ENCODE measurements around the gene HS3ST1. TPM values are rescaled to one million over a fixed set of nuclear protein-coding genes. Genes with fewer than 3 reads are reported as not detected.

The HS3ST1 gene
- total RNA-seq, 2 experiments from 2014 or later, result not detected

DNA sequence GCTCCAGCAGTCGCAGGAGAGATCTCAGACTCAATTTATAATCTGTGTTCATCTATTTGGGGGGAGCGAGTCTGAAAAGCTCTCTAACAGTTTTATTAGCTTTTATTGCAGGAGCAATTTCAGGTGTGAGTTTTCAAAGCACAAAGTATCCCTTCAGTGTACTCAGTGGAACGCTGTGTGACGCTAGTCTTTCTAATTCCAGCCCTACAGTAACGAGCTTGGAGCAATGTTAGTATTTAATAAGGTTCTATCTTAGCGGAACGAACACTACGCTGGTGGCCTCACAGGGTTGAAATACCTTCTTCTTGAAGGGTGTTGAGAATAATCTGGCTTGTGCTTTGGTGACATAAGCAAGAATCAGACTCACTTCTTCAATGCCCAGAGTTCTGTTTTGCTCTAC, 8.4 kb downstream of the HS3ST1 start:
- CTCF ChIA-PET, result interaction anchor here (1.0 kb wide), 1 partner anchor 10 kb away, joined by 3 read pairs; no protein-coding TSS in a partner anchor

DNA sequence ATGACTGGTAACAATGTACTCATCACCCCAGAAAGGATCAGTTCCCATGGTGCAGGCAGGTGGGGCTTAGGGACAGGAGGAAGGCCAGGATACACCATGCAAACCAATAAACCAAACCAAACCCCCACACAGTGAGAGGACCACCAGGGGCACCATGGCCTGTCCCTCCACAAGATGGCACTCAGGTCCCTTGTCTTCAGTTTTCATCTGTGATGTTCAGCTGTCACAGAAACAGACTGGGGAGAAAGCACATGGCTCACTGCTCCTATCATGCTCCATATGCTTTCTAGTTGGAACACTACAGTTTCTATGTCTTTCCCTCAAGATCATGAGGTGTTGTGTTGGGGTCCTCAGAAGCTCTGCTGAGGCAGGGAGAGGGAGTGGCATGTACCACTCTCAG, 10.1 kb downstream of the HS3ST1 start:
- peak in 4 of 14 experiments; percentile 17 to 38 (median 22) for DNase-seq
- H3K4me3 Mint-ChIP-seq, result no peak overlapping the region

More for the DNA sequence above, 8.4 kb downstream of the HS3ST1 start:
- Histone ChIP-seq H3K4me1 (ENCODE audit: insufficient read depth, low read length) (no peaks in the 10 kb centered on the region), H3K36me3 (ENCODE audit: insufficient read depth, low read length) (no peaks in the 10 kb centered on the region), H3K27me3 (ENCODE audit: control insufficient read depth in 1 of 2, insufficient read depth in 2 of 2, low read length in 2 of 2) (no peaks in the 10 kb centered on the region), H3K4me3 (ENCODE audit: low read length) (no peak overlapping the region), H3K27ac (ENCODE audit: low read depth in 1 of 2, low read length in 2 of 2) (no peak overlapping the region), H3K9me3 (ENCODE audit: control insufficient read depth in 1 of 2, insufficient read depth in 1 of 2, low read length in 2 of 2) (no peaks in the 10 kb centered on the region)
- POLR2A ChIA-PET, result no interaction called here
- Mint-ChIP-seq H3K4me1 (ENCODE audit: low read depth) (no peaks in the 10 kb centered on the region), H3K4me3 (no peak overlapping the region), H3K9me3 (no peaks in the 10 kb centered on the region), H3K36me3 (ENCODE audit: low read depth) (no peaks in the 10 kb centered on the region), H3K27ac (no peak overlapping the region), H3K27me3 (peaks cover 5% of the 10 kb centered on the region)
- TF ChIP-seq, protein P1, sequence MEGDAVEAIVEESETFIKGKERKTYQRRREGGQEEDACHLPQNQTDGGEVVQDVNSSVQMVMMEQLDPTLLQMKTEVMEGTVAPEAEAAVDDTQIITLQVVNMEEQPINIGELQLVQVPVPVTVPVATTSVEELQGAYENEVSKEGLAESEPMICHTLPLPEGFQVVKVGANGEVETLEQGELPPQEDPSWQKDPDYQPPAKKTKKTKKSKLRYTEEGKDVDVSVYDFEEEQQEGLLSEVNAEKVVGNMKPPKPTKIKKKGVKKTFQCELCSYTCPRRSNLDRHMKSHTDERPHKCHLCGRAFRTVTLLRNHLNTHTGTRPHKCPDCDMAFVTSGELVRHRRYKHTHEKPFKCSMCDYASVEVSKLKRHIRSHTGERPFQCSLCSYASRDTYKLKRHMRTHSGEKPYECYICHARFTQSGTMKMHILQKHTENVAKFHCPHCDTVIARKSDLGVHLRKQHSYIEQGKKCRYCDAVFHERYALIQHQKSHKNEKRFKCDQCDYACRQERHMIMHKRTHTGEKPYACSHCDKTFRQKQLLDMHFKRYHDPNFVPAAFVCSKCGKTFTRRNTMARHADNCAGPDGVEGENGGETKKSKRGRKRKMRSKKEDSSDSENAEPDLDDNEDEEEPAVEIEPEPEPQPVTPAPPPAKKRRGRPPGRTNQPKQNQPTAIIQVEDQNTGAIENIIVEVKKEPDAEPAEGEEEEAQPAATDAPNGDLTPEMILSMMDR (IDR thresholded peaks at IDR 0.05), result no peak
- ATAC-seq (ENCODE audit: poor library complexity), result no peak
- intact Hi-C loops (cut with DNase I, micrococcal nuclease), result loop anchor here (5.0 to 10.0 kb wide), 4 partner anchors 64 to 1658 kb away; no protein-coding TSS in a partner anchor
- DNase-seq, result no peak

DNA sequence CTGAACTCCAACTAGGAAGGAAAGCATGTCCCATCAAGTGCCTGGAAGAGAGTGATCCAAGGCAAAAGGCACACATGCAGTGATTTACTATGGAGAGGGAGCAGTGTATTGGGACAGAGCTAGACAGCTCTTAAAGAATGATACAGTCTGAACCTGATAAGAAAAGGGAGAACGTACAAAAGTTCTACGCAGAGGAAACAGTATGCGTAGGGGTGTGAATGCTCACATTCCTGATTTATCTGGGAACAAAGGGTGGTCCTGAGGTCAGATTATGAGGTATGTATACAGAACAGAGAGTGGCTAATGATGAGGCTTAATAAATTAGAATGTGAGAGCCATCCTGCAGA, 12.0 kb downstream of the HS3ST1 start:
- H3K4me1 Mint-ChIP-seq (ENCODE audit: low read depth), result no peaks in the 10 kb centered on the region
- DNase-seq, result no peak
- no peaks in the 10 kb centered on the region for H3K9me3 ChIP-seq (ENCODE audit: control insufficient read depth in 1 of 2, insufficient read depth in 1 of 2, low read length in 2 of 2)
- H3K9me3 Mint-ChIP-seq, result no peaks in the 10 kb centered on the region
- H3K4me3 Mint-ChIP-seq, result no peak overlapping the region
- H3K4me3 ChIP-seq (ENCODE audit: low read length), result no peak overlapping the region
- no peak overlapping the region for H3K27ac ChIP-seq (ENCODE audit: low read depth in 1 of 2, low read length in 2 of 2)
- H3K4me1 ChIP-seq (ENCODE audit: insufficient read depth, low read length), result no peaks in the 10 kb centered on the region
- no peaks in the 10 kb centered on the region for H3K27me3 Mint-ChIP-seq
- POLR2A ChIA-PET, result no interaction called here
- no peaks in the 10 kb centered on the region for H3K36me3 ChIP-seq (ENCODE audit: insufficient read depth, low read length)
- no peak overlapping the region for H3K27ac Mint-ChIP-seq
- H3K27me3 ChIP-seq (ENCODE audit: control insufficient read depth in 1 of 2, insufficient read depth in 2 of 2, low read length in 2 of 2), result no peaks in the 10 kb centered on the region
- H3K36me3 Mint-ChIP-seq (ENCODE audit: low read depth), result no peaks in the 10 kb centered on the region
- intact Hi-C loops (cut with DNase I, micrococcal nuclease), result no loop called here
- TF ChIP-seq, protein P1 (IDR thresholded peaks at IDR 0.05), result no peak
- ATAC-seq (ENCODE audit: poor library complexity), result no peak
- CTCF ChIA-PET, result no interaction called here

More for the DNA sequence above, 10.1 kb downstream of the HS3ST1 start:
- TF ChIP-seq, protein P1 (IDR thresholded peaks at IDR 0.05), result no peak
- CTCF ChIA-PET, result interaction anchor here (0.6 kb wide), 1 partner anchor 1311 kb away, joined by 4 read pairs; no protein-coding TSS in a partner anchor
- Mint-ChIP-seq H3K9me3 (no peaks in the 10 kb centered on the region), H3K4me1 (ENCODE audit: low read depth) (no peaks in the 10 kb centered on the region), H3K36me3 (ENCODE audit: low read depth) (no peaks in the 10 kb centered on the region), H3K27ac (no peak overlapping the region), H3K27me3 (no peaks in the 10 kb centered on the region)
- H3K36me3 ChIP-seq (ENCODE audit: insufficient read depth, low read length), result no peaks in the 10 kb centered on the region
- intact Hi-C loops (cut with DNase I, micrococcal nuclease), result no loop called here
- H3K9me3 ChIP-seq (ENCODE audit: control insufficient read depth in 1 of 2, insufficient read depth in 1 of 2, low read length in 2 of 2), result no peaks in the 10 kb centered on the region
- POLR2A ChIA-PET, result no interaction called here
- no peak overlapping the region for H3K27ac ChIP-seq (ENCODE audit: low read depth in 1 of 2, low read length in 2 of 2)
- H3K27me3 ChIP-seq (ENCODE audit: control insufficient read depth in 1 of 2, insufficient read depth in 2 of 2, low read length in 2 of 2), result no peaks in the 10 kb centered on the region
- H3K4me1 ChIP-seq (ENCODE audit: insufficient read depth, low read length), result no peaks in the 10 kb centered on the region
- ATAC-seq (ENCODE audit: poor library complexity), result no peak
- no peak overlapping the region for H3K4me3 ChIP-seq (ENCODE audit: low read length)
